GM23338 (cell line): Measurements from ENCODE around the gene KRTAP19-2. TPM values are rescaled to one million over a fixed set of nuclear protein-coding genes. Genes with fewer than 3 reads are reported as not detected.

Source experiments
- polyA plus RNA-seq: library from polyadenylated mRNA; unstranded; fragments of >200 nt; fragmentation: Nextera tagmentation; extraction: Ambion mirVana; gene quantifications from 2 replicates; pipeline ENCODE4 v1.2.1, GENCODE V29; 2016
- small RNA-seq: library from RNA; depleted of rRNA; stranded (forward); fragments of <200 nt; gene quantifications from one replicate; pipeline ENCODE3, GENCODE V24; 2014; ENCODE audit warnings: low replicate concordance
- total RNA-seq: library from RNA; depleted of rRNA; stranded (reverse); fragments of >200 nt; shearing (Covaris generic); gene quantifications from 2 replicates; pipeline ENCODE4 v1.2.3, GENCODE V29; 2014; rRNA removed

The KRTAP19-2 gene
- total and polyA plus RNA-seq, 2 experiments from 2014 or later: not detected

Small RNA genes lying within 50 kb of the gene (small RNA-seq; reads per million reads assigned to genes)
- not detected for gene AP000567.1
- gene KRTAP19-10P: not detected
- not detected for gene KRTAP19-11P
- not detected for gene KRTAP19-9P

Other genes with a start within 250 kb of the KRTAP19-2 start
- gene KRTAP24-1, start 204.5 kb downstream of the KRTAP19-2 start, total RNA-seq: not detected in 2 replicates
- not detected in 2 replicates for gene KRTAP24-1, start 204.5 kb downstream of the KRTAP19-2 start, polyA plus RNA-seq
- not detected in 2 replicates for gene KRTAP25-1, start 197.9 kb downstream of the KRTAP19-2 start, total RNA-seq
- not detected in 2 replicates for gene KRTAP25-1, start 197.9 kb downstream of the KRTAP19-2 start, polyA plus RNA-seq
- gene KRTAP26-1, start 167.1 kb downstream of the KRTAP19-2 start, total RNA-seq: not detected in 2 replicates
- gene KRTAP26-1, start 167.1 kb downstream of the KRTAP19-2 start, polyA plus RNA-seq: not detected in 2 replicates
- gene KRTAP27-1, start 149.7 kb downstream of the KRTAP19-2 start, total RNA-seq: not detected in 2 replicates
- gene KRTAP27-1, start 149.7 kb downstream of the KRTAP19-2 start, polyA plus RNA-seq: not detected in 2 replicates
- not detected in 2 replicates for gene KRTAP23-1, start 138.8 kb downstream of the KRTAP19-2 start, total RNA-seq
- not detected in 2 replicates for gene KRTAP23-1, start 138.8 kb downstream of the KRTAP19-2 start, polyA plus RNA-seq
- gene KRTAP13-2, start 115.2 kb downstream of the KRTAP19-2 start, total RNA-seq: not detected in 2 replicates
- gene KRTAP13-2, start 115.2 kb downstream of the KRTAP19-2 start, polyA plus RNA-seq: not detected in 2 replicates
- not detected in 2 replicates for gene KRTAP13-1, start 91.4 kb downstream of the KRTAP19-2 start, total RNA-seq
- gene KRTAP13-1, start 91.4 kb downstream of the KRTAP19-2 start, polyA plus RNA-seq: not detected in 2 replicates
- gene KRTAP13-3, start 61.5 kb downstream of the KRTAP19-2 start, total RNA-seq: not detected in 2 replicates
- gene KRTAP13-3, start 61.5 kb downstream of the KRTAP19-2 start, polyA plus RNA-seq: not detected in 2 replicates
- gene KRTAP13-4, start 57.2 kb downstream of the KRTAP19-2 start, total RNA-seq: not detected in 2 replicates
- not detected in 2 replicates for gene KRTAP13-4, start 57.2 kb downstream of the KRTAP19-2 start, polyA plus RNA-seq
- not detected in 2 replicates for gene KRTAP15-1, start 47.2 kb downstream of the KRTAP19-2 start, total RNA-seq
- gene KRTAP15-1, start 47.2 kb downstream of the KRTAP19-2 start, polyA plus RNA-seq: not detected in 2 replicates
- not detected in 2 replicates for gene KRTAP19-1, start 7.1 kb downstream of the KRTAP19-2 start, total RNA-seq
- gene KRTAP19-1, start 7.1 kb downstream of the KRTAP19-2 start, polyA plus RNA-seq: not detected in 2 replicates
- gene KRTAP19-3, start 4.6 kb upstream of the KRTAP19-2 start, total RNA-seq: not detected in 2 replicates
- not detected in 2 replicates for gene KRTAP19-3, start 4.6 kb upstream of the KRTAP19-2 start, polyA plus RNA-seq
- gene KRTAP19-4, start 9.7 kb upstream of the KRTAP19-2 start, total RNA-seq: not detected in 2 replicates
- gene KRTAP19-4, start 9.7 kb upstream of the KRTAP19-2 start, polyA plus RNA-seq: not detected in 2 replicates
- not detected in 2 replicates for gene KRTAP19-5, start 14.7 kb upstream of the KRTAP19-2 start, total RNA-seq
- gene KRTAP19-5, start 14.7 kb upstream of the KRTAP19-2 start, polyA plus RNA-seq: not detected in 2 replicates
- gene KRTAP19-6, start 54.4 kb upstream of the KRTAP19-2 start, total RNA-seq: not detected in 2 replicates
- gene KRTAP19-6, start 54.4 kb upstream of the KRTAP19-2 start, polyA plus RNA-seq: not detected in 2 replicates
- not detected in 2 replicates for gene KRTAP19-7, start 73.9 kb upstream of the KRTAP19-2 start, total RNA-seq
- not detected in 2 replicates for gene KRTAP19-7, start 73.9 kb upstream of the KRTAP19-2 start, polyA plus RNA-seq
- gene KRTAP22-2, start 103.0 kb upstream of the KRTAP19-2 start, total RNA-seq: not detected in 2 replicates
- gene KRTAP22-2, start 103.0 kb upstream of the KRTAP19-2 start, polyA plus RNA-seq: not detected in 2 replicates
- gene KRTAP6-3, start 105.0 kb upstream of the KRTAP19-2 start, total RNA-seq: not detected in 2 replicates
- gene KRTAP6-3, start 105.0 kb upstream of the KRTAP19-2 start, polyA plus RNA-seq: not detected in 2 replicates
- gene KRTAP6-2, start 111.5 kb upstream of the KRTAP19-2 start, total RNA-seq: not detected in 2 replicates
- not detected in 2 replicates for gene KRTAP6-2, start 111.5 kb upstream of the KRTAP19-2 start, polyA plus RNA-seq
- not detected in 2 replicates for gene KRTAP22-1, start 113.7 kb upstream of the KRTAP19-2 start, total RNA-seq
- not detected in 2 replicates for gene KRTAP22-1, start 113.7 kb upstream of the KRTAP19-2 start, polyA plus RNA-seq
- not detected in 2 replicates for gene KRTAP6-1, start 126.5 kb upstream of the KRTAP19-2 start, total RNA-seq
- gene KRTAP6-1, start 126.5 kb upstream of the KRTAP19-2 start, polyA plus RNA-seq: not detected in 2 replicates
- not detected in 2 replicates for gene KRTAP20-1, start 129.0 kb upstream of the KRTAP19-2 start, total RNA-seq
- gene KRTAP20-1, start 129.0 kb upstream of the KRTAP19-2 start, polyA plus RNA-seq: not detected in 2 replicates
- not detected in 2 replicates for gene KRTAP20-4, start 133.2 kb upstream of the KRTAP19-2 start, total RNA-seq
- not detected in 2 replicates for gene KRTAP20-4, start 133.2 kb upstream of the KRTAP19-2 start, polyA plus RNA-seq
- not detected in 2 replicates for gene KRTAP20-2, start 147.8 kb upstream of the KRTAP19-2 start, total RNA-seq
- gene KRTAP20-2, start 147.8 kb upstream of the KRTAP19-2 start, polyA plus RNA-seq: not detected in 2 replicates
- not detected in 2 replicates for gene KRTAP20-3, start 155.4 kb upstream of the KRTAP19-2 start, total RNA-seq
- not detected in 2 replicates for gene KRTAP20-3, start 155.4 kb upstream of the KRTAP19-2 start, polyA plus RNA-seq
- gene KRTAP21-3, start 231.3 kb upstream of the KRTAP19-2 start, total RNA-seq: not detected in 2 replicates
- not detected in 2 replicates for gene KRTAP21-3, start 231.3 kb upstream of the KRTAP19-2 start, polyA plus RNA-seq